Neural cell (in vitro differentiated cells): ENCODE results near the gene PCDH9. TPM values are rescaled to one million over a fixed set of nuclear protein-coding genes. Genes with fewer than 3 reads are reported as not detected.
A peak's percentile ranks its signal among the peaks of the same experiment; 100 is the strongest.

Experiments used
- H2AFZ ChIP-seq: fragments of 200-600, 300-800 bp; sonication (generic), shearing (Covaris generic); 2 replicates; pipeline ENCODE4 v1.6.0; 2014; ENCODE audit warnings: low read depth, mild to moderate bottlenecking, antibody characterized with exemption, low read length, moderate library complexity
- H3F3A ChIP-seq: fragments of 200-600 bp; shearing (Covaris generic); 2 replicates; pipeline ENCODE4 v1.6.1; 2016; ENCODE audit warnings: mild to moderate bottlenecking, moderate library complexity, mixed read lengths, antibody characterized with exemption, low read length; ENCODE audit not compliant: insufficient read depth, poor library complexity, severe bottlenecking
- H3K27ac ChIP-seq: fragments of 200-600, 300-800 bp; sonication (generic), shearing (Covaris generic); 2 replicates; pipeline ENCODE4 v1.5.1; 2014; ENCODE audit warnings: mild to moderate bottlenecking, low read length, moderate library complexity
- H3K27me3 ChIP-seq: fragments of 300-800, 200-600 bp; sonication (generic), shearing (Covaris generic); 2 replicates; pipeline ENCODE4 v1.6.0; 2014; ENCODE audit warnings: mild to moderate bottlenecking, low read depth, low read length, moderate library complexity; ENCODE audit not compliant: insufficient read depth
- H3K36me3 ChIP-seq: fragments of 300-800, 200-600 bp; sonication (generic), shearing (Covaris generic); 2 replicates; pipeline ENCODE4 v1.5.1; 2014; ENCODE audit warnings: mild to moderate bottlenecking, antibody characterized with exemption, low read length, moderate library complexity; ENCODE audit not compliant: insufficient read depth
- H3K4me2 ChIP-seq: fragments of 300-800, 200-600 bp; sonication (generic), shearing (Covaris generic); 2 replicates; pipeline ENCODE4 v1.6.0; 2014; ENCODE audit warnings: mild to moderate bottlenecking, low read length
- H3K4me3 ChIP-seq: fragments of 300-800, 200-600 bp; sonication (generic), shearing (Covaris generic); 2 replicates; pipeline ENCODE4 v1.5.1; 2014; ENCODE audit warnings: mild to moderate bottlenecking, low read length, moderate library complexity
- H3K79me2 ChIP-seq: fragments of 200-600 bp; shearing (Covaris generic); replicated peaks from 2 replicates; pipeline ENCODE4 v1.6.0; 2014; ENCODE audit warnings: mild to moderate bottlenecking, low read length, moderate library complexity; ENCODE audit not compliant: insufficient read depth
- H3K9ac ChIP-seq: fragments of 300-800, 200-600 bp; sonication (generic), shearing (Covaris generic); 2 replicates; pipeline ENCODE4 v1.6.1; 2016; ENCODE audit warnings: mild to moderate bottlenecking, low read length, mixed read lengths
- H3K9me2 ChIP-seq: fragments of 200-600 bp; shearing (Covaris generic); 2 replicates; pipeline ENCODE4 v1.6.1; 2016; ENCODE audit warnings: mild to moderate bottlenecking, low read length, mixed read lengths; ENCODE audit not compliant: insufficient read depth
- H3K9me3 ChIP-seq: fragments of 200-600, 300-800 bp; sonication (generic), shearing (Covaris generic); 2 replicates; pipeline ENCODE4 v1.6.1; 2016; ENCODE audit warnings: mild to moderate bottlenecking, mixed run types, low read length, moderate library complexity, mixed read lengths
- H4K20me1 ChIP-seq: fragments of 200-600 bp; shearing (Covaris generic); 2 replicates; pipeline ENCODE4 v1.6.1; 2016; ENCODE audit warnings: mild to moderate bottlenecking, mixed run types; ENCODE audit not compliant: insufficient read depth
- EP300 ChIP-seq: fragments of 450-650 bp; conservative IDR thresholded peaks from 2 replicates; pipeline ENCODE4 v1.6.1; 2014; ENCODE audit warnings: antibody characterized with exemption, mild to moderate bottlenecking, moderate library complexity; ENCODE audit not compliant: poor library complexity, severe bottlenecking
- EZH2 ChIP-seq: fragments of 200-600, 300-800 bp; shearing (Covaris generic), sonication (generic); IDR thresholded peaks from 2 replicates; pipeline ENCODE4 v1.6.1; 2014; ENCODE audit warnings: antibody characterized with exemption, low read length, borderline replicate concordance, mild to moderate bottlenecking; ENCODE audit not compliant: insufficient read depth, poor library complexity, severe bottlenecking
- MXI1 ChIP-seq: fragments of 450-650 bp; conservative IDR thresholded peaks from 2 replicates; pipeline ENCODE4 v1.6.1; 2014; ENCODE audit warnings: antibody characterized with exemption, mild to moderate bottlenecking; ENCODE audit not compliant: poor library complexity, severe bottlenecking
- POLR2AphosphoS5 ChIP-seq: IDR thresholded peaks from 2 replicates; pipeline ENCODE4 v1.6.1; 2012
- SMC3 ChIP-seq: fragments of 450-650 bp; conservative IDR thresholded peaks from 2 replicates; pipeline ENCODE4 v1.6.1; 2014; ENCODE audit warnings: antibody characterized with exemption, mild to moderate bottlenecking, moderate library complexity; ENCODE audit not compliant: poor library complexity
- TAF1 ChIP-seq: IDR thresholded peaks from 2 replicates; pipeline ENCODE4 v1.6.1; 2012; ENCODE audit warnings: low read depth
- polyA plus RNA-seq: library from polyadenylated mRNA; depleted of rRNA; stranded (reverse); fragments of >200 nt; gene quantifications from 2 replicates; pipeline ENCODE4 v1.2.3, GENCODE V29; 2014
- TF ChIP-seq, protein P1 (sequence below): fragments of 450-650 bp; IDR thresholded peaks from 2 replicates; pipeline ENCODE4 v1.5.1; 2014; ENCODE audit warnings: antibody characterized with exemption, mild to moderate bottlenecking, moderate library complexity; ENCODE audit not compliant: poor library complexity, severe bottlenecking

PCDH9 gene
- polyA plus RNA-seq, 1 donor from 2014 or later: 4.6 TPM

DNA sequence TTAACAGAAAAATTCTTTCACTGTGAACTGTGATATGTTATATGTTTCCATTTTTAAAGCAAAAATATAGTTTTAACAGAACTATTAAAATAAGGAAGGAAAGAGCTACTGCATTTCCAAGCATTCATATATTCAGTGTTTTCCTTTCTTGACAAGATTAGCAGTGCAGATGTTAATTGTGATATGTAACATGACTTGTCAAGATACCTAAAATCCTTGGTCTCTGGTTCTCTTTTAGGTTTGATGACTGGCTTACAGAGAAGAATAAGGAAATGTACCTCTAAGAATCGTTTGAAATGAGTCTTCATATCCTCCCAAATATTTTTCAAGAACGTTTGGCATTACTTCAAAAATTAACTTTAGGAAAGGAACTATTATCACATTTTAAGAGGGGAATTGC is 907.2 kb downstream of the PCDH9 start:
- Histone ChIP-seq H3K4me3 (no peak overlapping the region), H3K79me2 (no peaks in the 10 kb centered on the region), H3K9me2 (no peaks in the 10 kb centered on the region), H3K4me2 (no peak overlapping the region), H2AFZ (no peak overlapping the region), H3K27me3 (no peaks in the 10 kb centered on the region), H3K9me3 (no peaks in the 10 kb centered on the region), H3K36me3 (no peaks in the 10 kb centered on the region), H4K20me1 (no peaks in the 10 kb centered on the region), H3K27ac (no peak overlapping the region), H3F3A (no peaks in the 10 kb centered on the region), H3K9ac (no peak overlapping the region)
- TF ChIP-seq EP300 (no peak), SMC3 (no peak), POLR2AphosphoS5 (no peak), EZH2 (no peak)
- TF ChIP-seq, protein P1, sequence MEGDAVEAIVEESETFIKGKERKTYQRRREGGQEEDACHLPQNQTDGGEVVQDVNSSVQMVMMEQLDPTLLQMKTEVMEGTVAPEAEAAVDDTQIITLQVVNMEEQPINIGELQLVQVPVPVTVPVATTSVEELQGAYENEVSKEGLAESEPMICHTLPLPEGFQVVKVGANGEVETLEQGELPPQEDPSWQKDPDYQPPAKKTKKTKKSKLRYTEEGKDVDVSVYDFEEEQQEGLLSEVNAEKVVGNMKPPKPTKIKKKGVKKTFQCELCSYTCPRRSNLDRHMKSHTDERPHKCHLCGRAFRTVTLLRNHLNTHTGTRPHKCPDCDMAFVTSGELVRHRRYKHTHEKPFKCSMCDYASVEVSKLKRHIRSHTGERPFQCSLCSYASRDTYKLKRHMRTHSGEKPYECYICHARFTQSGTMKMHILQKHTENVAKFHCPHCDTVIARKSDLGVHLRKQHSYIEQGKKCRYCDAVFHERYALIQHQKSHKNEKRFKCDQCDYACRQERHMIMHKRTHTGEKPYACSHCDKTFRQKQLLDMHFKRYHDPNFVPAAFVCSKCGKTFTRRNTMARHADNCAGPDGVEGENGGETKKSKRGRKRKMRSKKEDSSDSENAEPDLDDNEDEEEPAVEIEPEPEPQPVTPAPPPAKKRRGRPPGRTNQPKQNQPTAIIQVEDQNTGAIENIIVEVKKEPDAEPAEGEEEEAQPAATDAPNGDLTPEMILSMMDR: no peak

GRCh38 chr13:66322193-66322740 is 907.9 kb downstream of the PCDH9 start:
- Histone ChIP-seq H2AFZ (no peak overlapping the region), H3K9me2 (no peaks in the 10 kb centered on the region), H3K4me2 (no peak overlapping the region), H3K27ac (peak overlapping the region; percentile 18), H3F3A (no peaks in the 10 kb centered on the region), H3K27me3 (no peaks in the 10 kb centered on the region), H3K9ac (no peak overlapping the region), H3K79me2 (no peaks in the 10 kb centered on the region), H3K36me3 (no peaks in the 10 kb centered on the region), H4K20me1 (no peaks in the 10 kb centered on the region), H3K4me3 (no peak overlapping the region), H3K9me3 (no peaks in the 10 kb centered on the region)
- TF ChIP-seq MXI1 (no peak), SMC3 (no peak), EP300 (peak; percentile 80)
- TF ChIP-seq, protein P1: no peak

DNA sequence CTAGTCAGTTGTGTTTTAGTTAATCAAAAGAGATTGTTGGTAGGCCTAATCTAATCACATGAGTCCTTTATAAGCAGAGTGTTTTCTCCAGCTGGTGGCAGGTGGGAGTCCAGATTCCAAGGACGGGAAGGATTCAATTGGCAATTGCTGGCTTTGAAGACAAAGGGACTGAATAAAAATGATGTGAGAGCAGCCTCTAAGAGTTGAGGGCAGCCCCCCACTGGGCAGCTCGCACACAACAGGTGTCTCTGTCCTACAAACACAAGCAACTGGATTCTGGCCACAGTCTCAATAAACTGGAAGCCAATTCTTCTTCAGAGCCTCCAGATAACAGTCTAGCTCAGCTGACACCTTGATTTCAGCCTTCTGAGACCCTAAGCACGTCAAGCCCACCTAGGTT is 915.2 kb downstream of the PCDH9 start:
- Histone ChIP-seq H4K20me1 (no peaks in the 10 kb centered on the region), H3K9me2 (no peaks in the 10 kb centered on the region), H3K4me2 (no peak overlapping the region), H3K27me3 (no peaks in the 10 kb centered on the region), H3K9me3 (no peaks in the 10 kb centered on the region), H3K27ac (no peak overlapping the region), H3K79me2 (no peaks in the 10 kb centered on the region), H2AFZ (no peak overlapping the region), H3K4me3 (no peak overlapping the region), H3K9ac (no peak overlapping the region), H3K36me3 (no peaks in the 10 kb centered on the region), H3F3A (no peaks in the 10 kb centered on the region)
- TF ChIP-seq EP300 (no peak), TAF1 (no peak), MXI1 (no peak), EZH2 (no peak)
